Kidney tubule cell (primary cell): ENCODE results near the gene MEF2C.
"Not testable (repeated sequence)": the region's sequence is repeated elsewhere in the genome, so short reads cannot be mapped to it uniquely, and the experiment has no call there.

Experiments used
- DNase-seq: peaks from one replicate; pipeline ENCODE4 v3.0.0-alpha.2; 2018; ENCODE audit warnings: low spot score

The MEF2C gene

GRCh38 chr5:88799938-88800535 is 82.9 kb downstream of the MEF2C start:
- DNase-seq, result peak; percentile 86

DNA sequence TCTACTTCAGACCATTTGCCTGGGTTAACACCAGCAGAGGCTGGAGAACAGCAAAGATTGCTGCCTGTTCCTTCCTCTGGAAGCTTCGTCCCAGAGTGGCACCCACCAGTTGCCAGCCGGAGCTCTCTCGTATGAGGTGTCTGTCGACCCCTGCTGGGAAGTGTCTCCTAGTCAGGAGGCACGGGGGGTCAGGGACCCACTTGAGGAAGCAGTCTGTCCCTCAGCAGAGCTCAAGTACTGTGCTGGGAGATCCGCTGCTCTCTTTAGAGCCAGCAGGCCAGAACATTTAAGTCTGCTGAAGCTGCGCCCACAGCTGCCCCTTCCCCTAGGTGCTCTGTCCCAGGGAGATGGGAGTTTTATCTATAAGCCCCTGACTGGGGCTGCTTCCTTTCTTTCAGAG is 84.1 kb downstream of the MEF2C start:
- not testable (repeated sequence) for DNase-seq

DNA sequence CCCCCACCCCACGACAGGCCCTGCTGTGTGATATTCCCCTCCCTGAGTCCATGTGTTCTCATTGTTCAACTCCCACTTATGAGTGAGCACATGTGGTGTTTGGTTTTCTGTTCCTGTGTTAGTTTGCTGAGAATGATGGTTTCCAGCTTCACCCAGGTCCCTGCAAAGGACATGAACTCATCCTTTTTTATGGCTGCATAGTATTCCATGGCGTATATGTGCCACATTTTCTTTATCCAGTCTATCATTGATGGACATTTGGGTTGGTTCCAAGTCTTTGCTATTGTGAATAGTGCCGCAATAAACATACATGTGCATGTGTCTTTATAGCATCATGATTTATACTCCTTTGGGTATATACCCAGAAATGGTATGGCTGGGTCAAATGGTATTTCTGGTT is 89.2 kb downstream of the MEF2C start:
- not testable (repeated sequence) for DNase-seq

GRCh38 chr5:88792144-88792840 is 90.7 kb downstream of the MEF2C start:
- DNase-seq, result peak; percentile 92

- DNase-seq, result peak; percentile 78
Observed at GRCh38 chr5:88787856-88788255, 95.1 kb downstream of the MEF2C start.

DNA sequence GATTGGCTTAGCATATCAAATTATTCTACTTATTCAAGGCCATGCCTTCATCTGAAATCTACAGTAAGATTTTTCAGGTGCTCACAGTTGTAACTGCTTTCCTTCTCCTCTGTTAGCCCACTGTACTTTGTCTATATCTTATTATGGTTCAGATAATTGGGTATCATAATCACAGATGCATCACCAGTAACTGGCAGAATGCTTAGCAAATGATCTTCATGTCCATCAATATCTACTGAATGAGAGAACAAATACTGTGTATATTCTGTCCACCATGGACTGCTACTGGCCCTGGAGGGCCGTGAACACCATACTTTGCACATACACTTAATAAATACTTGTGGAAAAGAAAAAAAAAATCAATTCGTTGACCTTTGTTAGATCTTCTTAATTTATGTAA is 96.2 kb downstream of the MEF2C start:
- DNase-seq, result no peak

GRCh38 chr5:88785746-88786565 is 97.0 kb downstream of the MEF2C start:
- peak; percentile 98 for DNase-seq

DNA sequence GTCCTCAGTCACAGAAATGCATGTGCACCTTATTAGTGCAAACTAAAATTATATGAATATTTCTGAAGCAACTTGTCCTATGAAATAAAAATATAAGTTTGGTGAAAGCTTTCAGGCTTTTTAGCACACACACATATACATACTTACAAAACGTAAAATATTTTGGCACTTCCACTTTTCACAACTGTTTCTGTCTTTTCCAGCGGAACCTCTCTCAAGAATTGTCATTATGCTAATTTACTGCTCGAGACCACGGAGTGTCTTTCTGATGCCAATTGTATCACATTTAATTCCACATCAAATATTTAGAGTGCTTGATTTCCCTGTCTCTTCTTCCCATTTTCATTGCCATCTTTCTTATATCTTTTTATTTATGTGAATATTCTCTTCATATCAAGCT is 100.4 kb downstream of the MEF2C start:
- no peak for DNase-seq

GRCh38 chr5:88780736-88781135 is 102.2 kb downstream of the MEF2C start:
- DNase-seq, result no peak

GRCh38 chr5:88778736-88779135 is 104.2 kb downstream of the MEF2C start:
- DNase-seq, result no peak

DNA sequence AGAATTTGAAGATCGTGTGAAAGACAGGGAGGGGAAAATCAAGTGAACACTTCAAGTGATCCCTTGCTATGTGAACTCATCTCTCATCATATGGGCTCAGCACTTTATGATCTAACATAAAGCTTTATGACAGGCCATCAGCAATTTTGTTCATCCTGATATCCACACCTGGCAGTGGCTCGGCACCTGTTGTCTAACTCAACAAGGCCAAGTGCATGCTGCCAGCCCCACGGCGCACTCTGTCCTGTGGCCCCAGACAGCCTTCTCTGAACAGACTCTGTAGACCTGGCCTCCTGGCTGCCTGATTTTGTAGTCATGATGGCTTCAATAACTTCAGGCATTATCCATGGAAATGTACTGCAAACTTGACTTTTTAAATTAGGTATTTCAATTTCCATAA is 106.3 kb downstream of the MEF2C start:
- DNase-seq, result no peak

DNA sequence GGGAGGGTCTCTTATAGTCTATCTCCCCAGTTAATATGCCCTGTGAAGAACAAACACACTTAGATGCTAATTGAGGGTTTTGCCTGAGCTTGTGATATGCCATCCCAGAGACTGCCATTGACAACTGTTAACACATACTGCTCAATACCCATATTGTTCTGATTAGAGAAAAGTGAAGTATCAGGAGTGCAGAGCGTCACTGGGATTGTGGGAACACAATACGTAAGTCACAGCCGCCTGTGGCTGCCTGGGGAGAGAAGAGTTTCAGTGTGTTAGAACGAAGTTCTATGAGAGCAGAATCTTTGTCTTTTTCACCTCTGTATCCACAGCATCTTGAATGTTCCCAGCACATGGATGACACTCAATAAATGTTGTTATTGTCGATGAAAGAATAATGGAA is 110.2 kb downstream of the MEF2C start:
- no peak for DNase-seq

- DNase-seq, result no peak
Observed at GRCh38 chr5:88772047-88772446, 110.9 kb downstream of the MEF2C start.

DNA sequence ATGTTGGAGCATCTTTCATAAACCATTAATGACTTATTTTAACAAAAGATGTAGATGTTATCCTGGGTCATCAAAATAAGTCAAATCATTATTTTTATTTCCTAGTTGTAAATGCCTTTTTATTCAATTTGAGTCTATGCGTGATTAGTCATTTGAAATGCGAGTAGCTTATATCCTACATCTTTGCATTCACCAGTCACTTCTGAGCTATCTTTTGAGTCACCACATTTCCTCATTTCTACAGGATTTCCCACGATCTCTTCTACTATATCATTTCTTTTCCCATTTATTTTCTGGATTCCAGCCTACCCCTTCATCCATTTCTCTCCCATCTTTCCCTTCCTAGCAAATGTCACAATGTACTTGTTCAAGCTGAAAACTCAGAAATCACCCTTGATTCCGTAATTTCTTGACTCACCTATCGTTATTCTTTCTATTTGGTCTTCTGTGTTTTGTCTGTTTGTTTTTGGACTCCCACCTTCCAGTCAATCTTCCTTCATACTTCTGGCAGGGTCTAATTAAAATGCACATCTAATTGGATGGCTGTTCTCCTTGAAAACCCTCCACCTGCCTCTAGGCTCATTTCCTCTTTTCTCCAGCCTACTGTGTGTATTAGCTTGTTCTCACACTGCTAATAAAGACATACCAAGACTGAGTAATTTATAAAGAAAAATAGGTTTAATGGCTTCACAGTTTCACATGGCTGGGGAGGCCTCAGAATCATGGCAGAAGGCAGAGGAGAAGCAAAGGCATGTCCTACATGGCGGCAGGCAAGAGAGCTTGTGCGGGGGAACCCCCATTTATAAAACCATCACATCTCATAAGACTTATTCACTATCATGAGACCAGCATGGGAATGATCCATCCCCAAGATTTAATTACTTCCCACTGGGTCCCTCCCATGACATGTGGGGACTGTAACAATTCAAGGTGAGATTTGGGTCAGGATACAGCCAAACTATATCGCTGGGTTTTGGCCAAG is 112.4 kb downstream of the MEF2C start:
- no peak for DNase-seq

DNA sequence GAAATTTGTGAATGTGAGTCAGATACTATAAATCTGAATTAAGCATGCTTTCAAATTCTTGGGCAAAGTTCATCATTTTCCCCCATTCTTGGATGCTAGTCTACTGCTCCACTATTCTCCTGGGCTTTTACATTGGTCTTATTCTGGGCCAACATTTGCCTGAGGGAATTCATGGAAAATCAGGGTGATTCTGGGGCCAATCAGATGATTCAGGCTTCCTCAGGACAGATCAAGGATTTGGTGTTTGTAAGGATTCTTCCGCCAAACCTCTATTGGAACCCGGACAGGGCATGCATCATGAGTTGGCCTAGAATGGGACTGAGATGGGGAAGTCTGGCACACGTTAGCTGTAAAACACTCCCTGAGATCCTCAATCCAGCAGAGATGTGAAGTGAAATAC is 113.8 kb downstream of the MEF2C start:
- DNase-seq, result no peak

DNA sequence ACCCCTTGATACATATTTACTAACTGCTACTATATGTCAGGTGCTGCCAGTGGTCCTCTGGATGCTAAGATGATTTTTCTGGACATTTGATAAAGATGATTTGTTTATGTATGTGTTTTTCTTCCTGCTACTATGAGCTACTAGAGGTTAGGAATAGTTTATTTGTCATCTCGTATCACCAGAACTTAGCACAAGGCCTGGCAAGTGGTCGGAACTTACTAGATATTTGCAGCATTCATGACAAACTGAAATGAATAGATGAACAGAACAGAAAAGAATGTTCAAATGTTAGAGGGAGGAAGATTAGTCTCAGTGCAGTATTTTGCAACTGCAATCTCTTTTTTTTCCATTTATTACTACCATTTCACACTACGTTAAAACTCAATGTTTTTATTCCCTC is 114.6 kb downstream of the MEF2C start:
- DNase-seq, result no peak

DNA sequence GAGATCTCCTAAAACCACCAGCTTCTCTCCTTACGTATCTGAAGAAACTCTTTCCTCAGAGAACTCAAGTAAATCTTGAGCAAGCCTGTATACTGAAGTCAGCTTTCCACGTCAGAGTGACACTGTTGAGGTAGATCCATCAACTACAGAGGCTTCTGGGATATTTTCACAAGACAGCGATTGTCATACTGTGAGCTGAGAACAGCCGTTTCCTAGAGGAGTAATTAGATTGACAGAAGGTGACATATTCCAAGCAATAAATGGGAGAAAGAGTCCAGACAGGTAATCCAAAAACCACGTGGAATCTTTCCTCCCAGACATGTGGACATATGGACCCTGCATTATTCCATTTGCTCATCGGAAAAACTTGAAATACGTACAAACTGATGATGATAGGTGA is 117.2 kb downstream of the MEF2C start:
- DNase-seq, result no peak

- DNase-seq, result no peak
Observed at GRCh38 chr5:88765171-88765570, 117.8 kb downstream of the MEF2C start.

GRCh38 chr5:88761939-88762338 is 121.0 kb downstream of the MEF2C start:
- no peak for DNase-seq

DNA sequence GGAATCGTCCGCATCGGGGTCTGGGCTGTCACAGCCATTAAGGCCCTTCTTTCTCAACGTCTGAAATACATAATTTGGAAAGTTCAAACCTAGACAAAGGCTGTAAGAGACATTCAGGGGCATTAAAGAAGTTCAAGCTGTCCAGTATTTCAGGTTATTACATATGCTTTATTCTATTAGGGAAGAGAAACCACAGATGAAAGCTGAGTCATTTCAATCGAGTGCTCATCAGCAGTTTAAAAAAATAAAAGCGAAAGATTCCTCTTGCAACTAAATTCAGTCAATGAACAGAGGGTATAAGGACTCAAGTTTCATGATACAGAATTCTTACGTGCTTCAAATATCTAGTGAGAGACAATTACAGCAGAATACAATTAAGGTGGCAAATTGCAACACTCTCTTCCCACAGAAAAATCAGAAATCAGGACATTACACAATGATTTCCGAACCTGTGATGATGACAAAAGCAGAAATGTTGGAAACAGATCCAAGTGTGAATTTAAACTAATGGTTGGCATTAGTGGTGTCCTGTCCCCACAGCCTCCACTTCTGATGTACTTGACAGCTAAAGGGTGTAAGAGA is 121.6 kb downstream of the MEF2C start:
- peak; percentile 7 for DNase-seq

DNA sequence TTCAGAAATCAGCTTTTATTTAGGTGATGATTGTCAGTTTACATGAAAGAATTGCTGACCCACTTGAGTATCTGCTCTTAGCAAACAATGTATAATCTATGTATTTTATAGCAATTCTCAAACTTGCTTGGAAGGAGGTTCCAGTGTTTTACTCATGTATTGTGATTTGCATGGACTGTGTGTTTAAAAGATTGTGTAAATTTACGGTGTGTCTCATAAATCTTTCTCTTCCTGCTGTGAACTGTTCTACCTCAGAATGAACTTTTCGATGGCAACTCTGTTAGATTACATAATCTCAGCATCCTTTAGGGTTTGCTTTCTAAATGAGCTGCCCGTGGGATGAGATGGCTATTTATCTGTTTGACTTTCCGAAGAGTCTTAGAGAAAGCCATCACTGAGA is 122.5 kb downstream of the MEF2C start:
- DNase-seq, result no peak

DNA sequence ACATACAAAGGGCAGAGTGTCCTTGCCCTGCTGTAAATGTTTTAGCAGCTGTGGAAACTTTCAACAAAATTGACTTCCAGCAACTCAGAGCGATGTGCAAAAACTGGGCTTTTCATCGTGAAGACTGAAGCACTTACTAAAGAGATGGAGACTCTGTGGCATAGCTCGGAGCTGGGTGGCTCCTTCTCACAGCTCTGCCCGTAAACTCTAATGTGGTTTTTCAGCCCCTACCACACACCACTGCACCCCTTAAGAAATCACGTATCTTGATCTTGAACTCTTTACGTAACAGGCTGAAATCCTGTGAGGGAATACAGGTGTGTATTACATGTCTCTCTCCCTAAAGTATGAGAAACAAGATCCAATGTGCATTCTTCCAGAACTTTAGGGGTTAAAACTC is 124.4 kb downstream of the MEF2C start:
- DNase-seq, result no peak
